ENCODE data around the gene TMEM18.

GRCh38 chr2:666441-666840, 10.8 kb downstream of the TMEM18 start:
- TF ChIP-seq CTCF (IDR thresholded peaks at IDR 0.05) (no peak), EZH2 (IDR thresholded peaks at IDR 0.05) (no peak), EZH2phosphoT487 (IDR thresholded peaks at IDR 0.05) (no peak)

Data from neural progenitor cell (in vitro differentiated cells).